ENCODE measurements around the gene PFDN6. TPM values are rescaled to one million over a fixed set of nuclear protein-coding genes. Genes with fewer than 3 reads are reported as not detected.

Gene PFDN6
- total and polyA plus RNA-seq, 9 of the 15 experiments (the other 6 are each of a cell fraction or from before 2014, with no cell fraction given), result 6.8 to 475 (median 216) TPM

DNA sequence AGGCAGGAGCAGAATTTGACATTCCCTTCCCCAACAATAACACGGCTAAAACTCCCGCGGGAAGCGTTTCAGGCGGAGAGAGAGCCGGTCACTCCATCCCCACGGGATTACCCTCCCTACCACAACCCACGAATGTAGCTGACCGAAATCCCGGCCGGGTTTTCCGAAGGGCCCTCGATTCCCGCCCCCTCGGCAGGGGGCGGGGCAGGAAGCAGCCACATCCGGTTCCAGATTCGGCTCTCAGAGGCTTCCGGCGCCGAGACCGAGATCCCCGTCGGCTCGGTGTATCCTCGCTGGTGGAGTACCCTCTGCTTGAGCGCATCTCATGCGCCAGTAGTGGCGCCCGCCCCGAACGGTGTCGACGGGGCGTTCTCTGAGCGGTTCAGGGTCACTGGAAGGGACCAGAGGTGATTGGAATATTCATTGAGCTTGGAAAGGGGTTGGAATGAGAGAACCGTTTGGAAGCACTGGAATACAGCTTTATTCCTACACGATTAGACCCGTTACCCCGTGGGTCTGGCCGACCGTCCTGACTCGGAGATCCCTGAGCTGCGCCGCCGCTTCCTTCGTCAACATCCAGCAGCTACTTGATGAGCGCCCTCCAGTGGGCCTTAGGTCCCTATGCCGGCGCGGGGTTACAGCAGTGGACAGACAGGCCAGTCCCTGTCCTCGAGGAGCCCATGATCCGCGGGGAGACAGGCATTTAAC is 10.0 kb downstream of the PFDN6 start (continued):
- TF ChIP-seq ZNF445 (CRISPR knock-in tag; IDR thresholded peaks at IDR 0.05; ENCODE audit: low read depth) (no peak; the same call in 1 of the 2 replicates), CCNT2 (IDR thresholded peaks at IDR 0.05; ENCODE audit: borderline replicate concordance, extremely low read depth, insufficient read length, low read depth, low read length) (no peak), FOXJ3 (CRISPR knock-in tag; IDR thresholded peaks at IDR 0.05) (no peak), SPI1 (IDR thresholded peaks at IDR 0.05; ENCODE audit: borderline replicate concordance, low read depth, low read length) (no peak), TEAD4 (IDR thresholded peaks at IDR 0.05; ENCODE audit: low read length) (no peak), TEAD4 (CRISPR knock-in tag; IDR thresholded peaks at IDR 0.05; ENCODE audit: borderline replicate concordance) (peak; percentile 69; the same call in 1 of the 2 replicates), RNF2 (IDR thresholded peaks at IDR 0.05) (peak; percentile 63), CEBPG (CRISPR knock-in tag; IDR thresholded peaks at IDR 0.05) (no peak), CEBPG (tag; conservative IDR thresholded peaks at IDR 0.05 in 1 of 2, IDR thresholded peaks at IDR 0.05 in 1 of 2) (no peak), CBFA2T2 (conservative IDR thresholded peaks at IDR 0.05) (0 out of 2 replicates have a peak, but pooled peaks have one; percentile 4), SAFB2 (IDR thresholded peaks at IDR 0.05; ENCODE audit: borderline replicate concordance, low read depth, low read length, severe bottlenecking) (no peak), FOXP1 (CRISPR knock-in tag; IDR thresholded peaks at IDR 0.05) (peak; percentile 90), YY1 (IDR thresholded peaks at IDR 0.05; ENCODE audit: borderline replicate concordance in 1 of 3, control insufficient read depth in 1 of 3, extremely low read depth in 1 of 3, insufficient read depth in 3 of 3, insufficient read length in 1 of 3, insufficient replicate concordance in 2 of 3, low read depth in 1 of 3, low read length in 2 of 3) (peak in 2 of 3 experiments; percentile 41 to 58), SRSF1 (IDR thresholded peaks at IDR 0.05; ENCODE audit: low read depth, low read length) (no peak), ZNF316 (IDR thresholded peaks at IDR 0.05) (no peak), MCM2 (IDR thresholded peaks at IDR 0.05; ENCODE audit: low read depth) (no peak), MAFG (tag; conservative IDR thresholded peaks at IDR 0.05) (no peak), GABPB2 (CRISPR knock-in tag; conservative IDR thresholded peaks at IDR 0.05) (no peak), HMG20B (CRISPR knock-in tag; IDR thresholded peaks at IDR 0.05) (peak; percentile 88), ZNF57 (CRISPR knock-in tag; IDR thresholded peaks at IDR 0.05) (no peak), PTRF (tag; IDR thresholded peaks at IDR 0.05) (no peak), NFYB (IDR thresholded peaks at IDR 0.05; ENCODE audit: extremely low read depth, insufficient read length) (no peak)
- TF ChIP-seq, protein P1, sequence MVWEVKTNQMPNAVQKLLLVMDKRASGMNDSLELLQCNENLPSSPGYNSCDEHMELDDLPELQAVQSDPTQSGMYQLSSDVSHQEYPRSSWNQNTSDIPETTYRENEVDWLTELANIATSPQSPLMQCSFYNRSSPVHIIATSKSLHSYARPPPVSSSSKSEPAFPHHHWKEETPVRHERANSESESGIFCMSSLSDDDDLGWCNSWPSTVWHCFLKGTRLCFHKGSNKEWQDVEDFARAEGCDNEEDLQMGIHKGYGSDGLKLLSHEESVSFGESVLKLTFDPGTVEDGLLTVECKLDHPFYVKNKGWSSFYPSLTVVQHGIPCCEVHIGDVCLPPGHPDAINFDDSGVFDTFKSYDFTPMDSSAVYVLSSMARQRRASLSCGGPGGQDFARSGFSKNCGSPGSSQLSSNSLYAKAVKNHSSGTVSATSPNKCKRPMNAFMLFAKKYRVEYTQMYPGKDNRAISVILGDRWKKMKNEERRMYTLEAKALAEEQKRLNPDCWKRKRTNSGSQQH (CRISPR knock-in tag; IDR thresholded peaks at IDR 0.05), result no peak
- TF ChIP-seq, protein P2, sequence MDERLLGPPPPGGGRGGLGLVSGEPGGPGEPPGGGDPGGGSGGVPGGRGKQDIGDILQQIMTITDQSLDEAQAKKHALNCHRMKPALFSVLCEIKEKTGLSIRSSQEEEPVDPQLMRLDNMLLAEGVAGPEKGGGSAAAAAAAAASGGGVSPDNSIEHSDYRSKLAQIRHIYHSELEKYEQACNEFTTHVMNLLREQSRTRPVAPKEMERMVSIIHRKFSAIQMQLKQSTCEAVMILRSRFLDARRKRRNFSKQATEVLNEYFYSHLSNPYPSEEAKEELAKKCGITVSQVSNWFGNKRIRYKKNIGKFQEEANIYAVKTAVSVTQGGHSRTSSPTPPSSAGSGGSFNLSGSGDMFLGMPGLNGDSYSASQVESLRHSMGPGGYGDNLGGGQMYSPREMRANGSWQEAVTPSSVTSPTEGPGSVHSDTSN (CRISPR knock-in tag; IDR thresholded peaks at IDR 0.05; ENCODE audit: low read depth), result no peak
- TF ChIP-seq, protein P2 (tag; conservative IDR thresholded peaks at IDR 0.05; ENCODE audit: low read depth), result 0 out of 2 replicates have a peak, but pooled peaks have one; percentile 27

All from K562 (cell line).